ENCODE measurements around the gene CDKN1B.

Gene CDKN1B

DNA sequence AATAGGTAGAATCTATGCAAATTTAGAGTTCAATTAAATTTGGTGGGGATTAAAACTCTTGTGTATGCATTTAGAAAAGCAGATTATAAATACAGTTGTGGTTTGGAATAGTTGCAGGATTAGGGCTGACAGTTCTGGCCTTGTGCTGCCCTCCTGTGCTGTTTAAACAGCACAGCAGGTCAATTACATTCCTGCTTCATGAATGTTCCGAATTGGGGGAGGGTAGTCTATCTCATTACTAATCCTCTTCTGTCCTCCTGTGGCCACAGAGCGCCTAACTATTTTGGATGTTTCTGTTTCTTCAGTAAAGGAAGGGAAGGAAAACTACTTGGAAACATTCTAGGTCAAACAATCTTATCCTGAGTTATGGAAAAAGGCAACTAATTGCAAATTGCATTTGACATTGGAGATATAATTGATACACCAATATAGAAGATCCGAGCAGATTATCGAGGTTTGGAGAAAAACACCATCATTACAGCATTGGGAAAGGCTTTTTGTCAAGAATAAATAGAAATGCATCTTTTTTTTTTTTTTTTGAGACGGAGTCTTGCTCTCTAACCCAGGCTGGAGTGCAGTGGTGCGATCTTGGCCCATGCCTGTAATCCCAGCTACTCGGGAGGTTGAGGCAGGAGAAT is 12.5 kb upstream of the CDKN1B start:
- TF ChIP-seq, protein P1, sequence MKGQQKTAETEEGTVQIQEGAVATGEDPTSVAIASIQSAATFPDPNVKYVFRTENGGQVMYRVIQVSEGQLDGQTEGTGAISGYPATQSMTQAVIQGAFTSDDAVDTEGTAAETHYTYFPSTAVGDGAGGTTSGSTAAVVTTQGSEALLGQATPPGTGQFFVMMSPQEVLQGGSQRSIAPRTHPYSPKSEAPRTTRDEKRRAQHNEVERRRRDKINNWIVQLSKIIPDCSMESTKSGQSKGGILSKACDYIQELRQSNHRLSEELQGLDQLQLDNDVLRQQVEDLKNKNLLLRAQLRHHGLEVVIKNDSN (IDR thresholded peaks at IDR 0.05) = no peak
- TF ChIP-seq TEAD4 (IDR thresholded peaks at IDR 0.05) (peak; percentile 87), RAD21 (IDR thresholded peaks at IDR 0.05; ENCODE audit: low read depth) (peak; percentile 99), YY1 (IDR thresholded peaks at IDR 0.05; ENCODE audit: low read depth) (no peak), CEBPB (IDR thresholded peaks at IDR 0.05) (no peak)
- TF ChIP-seq, protein P2, sequence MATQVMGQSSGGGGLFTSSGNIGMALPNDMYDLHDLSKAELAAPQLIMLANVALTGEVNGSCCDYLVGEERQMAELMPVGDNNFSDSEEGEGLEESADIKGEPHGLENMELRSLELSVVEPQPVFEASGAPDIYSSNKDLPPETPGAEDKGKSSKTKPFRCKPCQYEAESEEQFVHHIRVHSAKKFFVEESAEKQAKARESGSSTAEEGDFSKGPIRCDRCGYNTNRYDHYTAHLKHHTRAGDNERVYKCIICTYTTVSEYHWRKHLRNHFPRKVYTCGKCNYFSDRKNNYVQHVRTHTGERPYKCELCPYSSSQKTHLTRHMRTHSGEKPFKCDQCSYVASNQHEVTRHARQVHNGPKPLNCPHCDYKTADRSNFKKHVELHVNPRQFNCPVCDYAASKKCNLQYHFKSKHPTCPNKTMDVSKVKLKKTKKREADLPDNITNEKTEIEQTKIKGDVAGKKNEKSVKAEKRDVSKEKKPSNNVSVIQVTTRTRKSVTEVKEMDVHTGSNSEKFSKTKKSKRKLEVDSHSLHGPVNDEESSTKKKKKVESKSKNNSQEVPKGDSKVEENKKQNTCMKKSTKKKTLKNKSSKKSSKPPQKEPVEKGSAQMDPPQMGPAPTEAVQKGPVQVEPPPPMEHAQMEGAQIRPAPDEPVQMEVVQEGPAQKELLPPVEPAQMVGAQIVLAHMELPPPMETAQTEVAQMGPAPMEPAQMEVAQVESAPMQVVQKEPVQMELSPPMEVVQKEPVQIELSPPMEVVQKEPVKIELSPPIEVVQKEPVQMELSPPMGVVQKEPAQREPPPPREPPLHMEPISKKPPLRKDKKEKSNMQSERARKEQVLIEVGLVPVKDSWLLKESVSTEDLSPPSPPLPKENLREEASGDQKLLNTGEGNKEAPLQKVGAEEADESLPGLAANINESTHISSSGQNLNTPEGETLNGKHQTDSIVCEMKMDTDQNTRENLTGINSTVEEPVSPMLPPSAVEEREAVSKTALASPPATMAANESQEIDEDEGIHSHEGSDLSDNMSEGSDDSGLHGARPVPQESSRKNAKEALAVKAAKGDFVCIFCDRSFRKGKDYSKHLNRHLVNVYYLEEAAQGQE (IDR thresholded peaks at IDR 0.05; ENCODE audit: low read depth) = no peak
- TF ChIP-seq, protein P3, sequence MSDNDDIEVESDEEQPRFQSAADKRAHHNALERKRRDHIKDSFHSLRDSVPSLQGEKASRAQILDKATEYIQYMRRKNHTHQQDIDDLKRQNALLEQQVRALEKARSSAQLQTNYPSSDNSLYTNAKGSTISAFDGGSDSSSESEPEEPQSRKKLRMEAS (IDR thresholded peaks at IDR 0.05) = no peak

DNA sequence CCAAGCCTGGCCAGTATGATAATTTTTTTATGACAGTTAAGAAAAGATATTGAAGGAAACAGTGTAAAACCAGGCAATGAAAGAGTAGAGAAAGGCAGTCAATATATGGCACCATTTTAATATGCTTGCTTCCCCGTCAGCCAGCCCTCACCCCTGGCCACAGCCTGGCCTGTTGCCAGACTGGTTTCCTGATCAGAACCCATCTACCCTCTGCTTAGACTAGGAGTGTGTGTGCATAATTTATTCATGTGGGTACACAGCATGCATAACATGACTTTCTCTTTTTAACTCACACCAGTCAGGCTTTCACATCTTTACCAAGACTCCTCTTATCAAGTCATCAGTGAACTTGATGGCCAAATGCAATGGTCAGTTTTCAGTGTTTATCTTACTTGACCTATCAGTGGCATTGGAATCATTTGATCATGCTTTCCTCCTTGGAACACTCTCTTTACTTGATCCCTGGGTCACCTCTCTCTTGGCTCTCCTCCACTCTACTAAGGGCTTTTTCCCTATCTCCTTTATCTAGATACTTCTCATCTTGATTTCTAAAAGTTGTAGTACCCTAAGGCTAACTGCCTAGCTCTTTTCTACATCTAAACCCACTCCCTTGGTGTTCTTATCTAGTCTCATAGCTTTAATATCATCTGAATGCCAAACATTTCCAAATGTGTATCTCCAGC is 11.2 kb upstream of the CDKN1B start:
- no peak for TF ChIP-seq TEAD4 (IDR thresholded peaks at IDR 0.05)
- TF ChIP-seq FOXM1 (IDR thresholded peaks at IDR 0.05; ENCODE audit: borderline replicate concordance, low read depth) = no peak
- TF ChIP-seq TCF12 (IDR thresholded peaks at IDR 0.05; ENCODE audit: low read depth) = no peak
- TF ChIP-seq, protein P2 (IDR thresholded peaks at IDR 0.05; ENCODE audit: low read depth) = no peak
- TF ChIP-seq, protein P3 (IDR thresholded peaks at IDR 0.05) = no peak
- TF ChIP-seq, protein P1 (IDR thresholded peaks at IDR 0.05) = no peak
- no peak for TF ChIP-seq EGR1 (IDR thresholded peaks at IDR 0.05)
- TF ChIP-seq ZBTB7A (IDR thresholded peaks at IDR 0.05; ENCODE audit: low read depth) = no peak
- no peak for TF ChIP-seq EP300 (IDR thresholded peaks at IDR 0.05; ENCODE audit: borderline replicate concordance)
- no peak for TF ChIP-seq CEBPB (IDR thresholded peaks at IDR 0.05)
- no peak for TF ChIP-seq NFIC (IDR thresholded peaks at IDR 0.05)
- TF ChIP-seq RAD21 (IDR thresholded peaks at IDR 0.05; ENCODE audit: low read depth) = no peak
- no peak for TF ChIP-seq YY1 (IDR thresholded peaks at IDR 0.05; ENCODE audit: low read depth)
- TF ChIP-seq CREB1 (IDR thresholded peaks at IDR 0.05; ENCODE audit: low read depth) = no peak
- no peak for TF ChIP-seq TAF1 (IDR thresholded peaks at IDR 0.05; ENCODE audit: low read depth)

DNA sequence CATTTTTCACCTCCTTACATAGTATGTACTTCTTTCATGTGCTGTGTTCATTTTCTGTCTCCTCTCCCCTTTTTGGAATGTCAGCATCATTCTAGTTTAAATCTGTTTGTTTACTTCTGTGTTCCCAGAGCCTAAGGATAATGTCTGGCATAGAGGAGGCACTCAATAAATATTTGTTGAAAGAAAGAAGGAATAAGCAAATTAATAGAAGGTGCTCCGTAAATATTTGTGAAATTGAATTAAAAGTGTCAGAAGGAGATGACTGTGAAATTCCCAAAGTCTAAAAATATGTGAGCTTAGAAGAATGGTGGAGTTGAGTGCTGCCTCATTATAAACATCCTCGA is 3.3 kb upstream of the CDKN1B start:
- TF ChIP-seq YY1 (IDR thresholded peaks at IDR 0.05; ENCODE audit: low read depth) (no peak), FOXM1 (IDR thresholded peaks at IDR 0.05; ENCODE audit: borderline replicate concordance, low read depth) (no peak), CREB1 (IDR thresholded peaks at IDR 0.05; ENCODE audit: low read depth) (no peak), RAD21 (IDR thresholded peaks at IDR 0.05; ENCODE audit: low read depth) (no peak), EGR1 (IDR thresholded peaks at IDR 0.05) (no peak), NFIC (IDR thresholded peaks at IDR 0.05) (no peak), CEBPB (IDR thresholded peaks at IDR 0.05) (no peak), TEAD4 (IDR thresholded peaks at IDR 0.05) (no peak), TAF1 (IDR thresholded peaks at IDR 0.05; ENCODE audit: low read depth) (no peak), ZBTB7A (IDR thresholded peaks at IDR 0.05; ENCODE audit: low read depth) (no peak), EP300 (IDR thresholded peaks at IDR 0.05; ENCODE audit: borderline replicate concordance) (no peak), TCF12 (IDR thresholded peaks at IDR 0.05; ENCODE audit: low read depth) (no peak)
- TF ChIP-seq, protein P3 (IDR thresholded peaks at IDR 0.05) = no peak
- TF ChIP-seq, protein P1 (IDR thresholded peaks at IDR 0.05) = no peak
- TF ChIP-seq, protein P2 (IDR thresholded peaks at IDR 0.05; ENCODE audit: low read depth) = no peak
